Retina (tissue), 1 donor: ENCODE measurements around the gene CISD1.

Source experiments
- DNase-seq: peaks from one replicate; pipeline ENCODE4 v3.0.0-alpha.2; 2016

Gene CISD1

DNA sequence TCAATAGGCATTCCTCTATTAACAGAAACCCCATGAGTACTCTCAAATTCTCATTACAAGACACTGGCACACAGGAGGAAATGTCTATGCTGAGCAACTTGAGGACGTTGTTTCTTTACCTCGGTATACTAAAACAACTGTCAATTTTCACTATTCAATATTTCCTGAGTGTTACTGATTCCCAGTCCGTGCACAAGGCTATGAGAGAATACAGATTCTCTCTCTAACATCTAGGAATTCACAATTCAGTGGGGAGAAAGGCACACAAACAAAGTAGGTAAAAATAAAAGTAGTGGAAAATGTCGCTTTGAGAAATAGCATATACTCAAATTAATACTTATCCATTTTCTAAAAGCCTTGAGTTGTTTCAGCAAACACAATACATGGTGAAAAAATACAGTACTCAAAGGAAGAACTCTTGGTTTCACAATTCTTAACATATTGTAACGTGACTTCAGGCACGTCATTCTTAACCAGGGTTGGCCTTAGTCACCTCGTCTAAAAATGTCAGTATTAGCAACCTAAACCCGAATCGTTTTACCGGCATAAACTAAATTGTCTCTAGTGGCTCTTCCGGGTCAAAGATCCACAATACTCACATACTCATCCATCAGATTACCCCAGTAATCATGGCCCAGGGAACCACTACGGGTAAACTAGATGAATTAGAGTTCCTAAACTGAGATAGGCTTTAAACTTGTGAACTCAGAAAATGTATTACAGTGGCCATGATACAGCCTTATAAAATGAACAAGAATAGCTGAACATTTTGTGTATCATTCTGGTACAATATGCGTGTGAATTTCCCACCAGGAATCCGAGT lies 2.7 kb upstream of the CISD1 start:
- DNase-seq, result peak; percentile 32

DNA sequence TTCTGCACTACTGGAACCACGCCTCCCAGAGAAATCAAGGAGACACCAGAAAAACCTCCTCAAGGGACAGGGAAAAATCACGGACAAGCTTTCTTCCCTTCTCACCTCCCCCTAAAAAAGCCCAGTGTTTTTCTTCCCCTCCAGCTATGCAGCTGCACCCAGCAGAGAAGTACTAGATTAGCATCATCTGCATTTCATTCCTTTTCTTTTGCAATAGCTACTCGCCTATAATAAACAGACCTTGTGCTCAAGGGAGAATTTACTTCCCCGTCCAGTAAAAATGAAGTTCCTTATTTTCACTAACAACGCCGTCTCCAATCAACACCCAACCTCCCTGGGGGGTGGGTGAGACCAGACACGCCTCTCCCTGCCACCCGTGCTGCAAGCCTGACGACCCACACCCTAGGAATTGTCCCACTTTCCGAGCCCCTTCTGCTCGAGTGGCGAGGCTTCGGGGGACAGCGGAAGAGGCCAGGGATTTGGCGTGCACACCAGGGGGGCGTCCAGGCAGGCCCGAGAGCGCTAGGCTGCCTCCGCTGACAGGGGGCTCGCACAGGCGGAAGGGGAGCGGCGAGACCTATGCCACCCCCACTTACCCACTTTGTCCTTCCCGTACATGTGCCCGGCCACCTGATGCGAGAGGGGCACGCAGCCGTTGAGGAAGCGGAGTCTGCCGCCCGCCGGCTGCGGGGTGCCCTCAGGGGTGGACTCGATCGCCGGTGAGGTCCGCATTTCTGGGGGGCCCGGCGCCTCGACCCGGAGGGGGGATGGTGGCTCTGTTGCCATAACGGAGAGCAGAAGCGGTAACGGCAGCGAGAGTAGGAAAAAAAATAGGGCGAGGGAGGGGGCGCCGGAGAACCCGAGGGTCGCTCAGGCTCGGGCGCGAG lies 1.9 kb upstream of the CISD1 start:
- DNase-seq, result peak; percentile 84

DNA sequence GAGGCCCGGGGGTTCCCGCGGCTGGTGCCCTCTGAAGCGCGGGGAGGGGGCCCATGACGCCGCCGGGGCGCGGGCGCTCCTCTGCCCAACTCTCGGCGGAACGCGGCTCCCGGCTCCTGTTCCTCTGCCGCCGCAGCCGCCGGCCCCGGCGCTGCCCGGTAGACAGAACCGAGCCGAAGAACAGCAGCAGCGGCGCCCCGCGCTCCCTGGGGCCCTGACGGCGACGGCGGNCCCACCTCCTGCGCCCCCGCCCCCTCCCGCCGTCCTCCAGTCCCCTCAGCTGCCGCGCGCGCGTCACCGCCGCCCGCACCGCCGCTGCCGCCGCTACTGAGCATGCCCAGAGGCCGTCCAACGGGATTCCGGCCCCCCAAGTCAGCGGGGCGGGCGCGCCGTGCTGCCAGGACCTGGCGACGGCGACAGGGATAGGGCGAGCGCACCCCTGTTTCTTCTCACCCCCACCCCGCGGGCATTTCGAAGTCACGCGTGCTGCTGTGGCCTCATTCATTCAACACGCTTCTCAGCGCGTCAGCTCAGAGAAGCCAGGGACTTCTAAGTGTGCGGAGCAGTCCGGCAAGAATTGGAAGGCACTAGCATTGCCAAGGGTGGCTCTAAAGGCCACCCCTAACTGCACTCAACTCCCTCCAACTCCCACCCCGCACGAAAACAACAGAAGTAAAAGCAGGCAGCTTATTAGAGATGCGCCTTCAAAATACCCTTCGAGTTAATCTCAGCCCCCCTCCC lies 1.1 kb upstream of the CISD1 start, which contains the start of gene IPMK:
IPMK (minus strand) TSS at position 182 of the 741 bp plus-strand sequence. CDS start 283 bp downstream, outside the sequence.
- DNase-seq, result peak; percentile 93

DNA sequence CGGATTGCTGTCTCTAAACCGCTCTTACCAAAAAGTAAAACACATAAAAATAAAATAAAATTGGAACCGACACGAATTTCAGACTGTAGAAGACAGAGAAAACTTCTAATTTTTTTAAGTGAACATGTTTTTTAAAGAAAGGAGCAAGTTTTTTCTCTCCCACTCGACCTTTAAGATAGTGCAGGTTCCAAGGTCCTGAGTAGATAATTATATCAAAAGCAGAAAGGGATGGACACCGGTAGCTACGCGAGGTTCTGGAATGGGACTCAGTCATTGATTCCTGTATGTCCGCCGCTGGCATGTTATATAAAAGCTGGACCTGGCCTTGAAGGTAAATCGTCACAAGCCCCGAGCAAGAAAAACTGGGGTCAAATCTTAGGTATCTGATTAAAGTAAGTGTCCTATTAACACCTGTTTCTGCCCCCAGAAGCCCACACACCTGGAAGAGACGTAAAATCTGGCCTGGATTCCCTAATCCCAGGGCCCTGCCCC lies 462 bp upstream of the CISD1 start:
- DNase-seq, result no peak

DNA sequence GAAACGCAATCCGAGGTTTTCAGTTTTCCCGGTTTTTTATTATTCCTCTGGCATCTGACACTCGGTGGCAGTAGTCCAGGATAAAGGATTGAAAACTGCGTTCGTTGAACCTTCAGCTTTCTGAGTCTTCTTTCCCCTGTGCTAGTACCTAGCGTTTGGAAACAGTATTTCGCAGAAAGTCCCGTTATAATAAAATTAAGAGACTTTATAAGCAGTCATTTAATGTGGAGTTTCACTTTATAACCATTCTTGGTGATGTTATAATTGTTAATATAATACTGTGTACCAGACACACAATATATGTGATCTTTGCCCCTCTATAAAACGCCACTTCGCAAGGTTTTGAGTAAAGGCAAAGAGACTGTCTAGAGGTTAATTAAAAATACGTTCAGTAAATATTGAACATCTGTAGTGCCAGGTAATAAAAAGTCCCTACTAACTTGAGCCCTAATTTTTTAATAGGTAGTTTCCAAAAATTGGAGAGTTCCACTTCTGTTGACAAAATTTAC lies 874 bp downstream of the CISD1 start:
- DNase-seq, result no peak

DNA sequence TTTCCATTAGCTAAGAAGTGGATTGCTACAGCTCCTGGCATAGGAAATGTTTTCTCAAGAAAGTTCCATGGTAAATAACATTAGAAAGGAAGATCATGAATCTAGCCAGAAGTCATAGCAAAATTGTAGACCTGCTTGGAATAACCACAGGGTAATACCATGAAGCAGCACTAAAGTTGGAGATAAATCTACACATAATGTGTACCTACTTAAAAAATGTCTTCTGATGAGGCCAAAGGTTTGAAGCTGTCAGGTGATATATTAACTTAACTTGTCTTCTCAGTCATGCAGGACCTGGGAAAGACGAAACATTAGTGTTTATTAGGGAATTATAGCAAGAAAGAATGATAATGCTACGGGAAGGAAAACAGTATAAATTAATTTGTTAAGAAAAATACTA lies 6.3 kb downstream of the CISD1 start:
- DNase-seq, result no peak

DNA sequence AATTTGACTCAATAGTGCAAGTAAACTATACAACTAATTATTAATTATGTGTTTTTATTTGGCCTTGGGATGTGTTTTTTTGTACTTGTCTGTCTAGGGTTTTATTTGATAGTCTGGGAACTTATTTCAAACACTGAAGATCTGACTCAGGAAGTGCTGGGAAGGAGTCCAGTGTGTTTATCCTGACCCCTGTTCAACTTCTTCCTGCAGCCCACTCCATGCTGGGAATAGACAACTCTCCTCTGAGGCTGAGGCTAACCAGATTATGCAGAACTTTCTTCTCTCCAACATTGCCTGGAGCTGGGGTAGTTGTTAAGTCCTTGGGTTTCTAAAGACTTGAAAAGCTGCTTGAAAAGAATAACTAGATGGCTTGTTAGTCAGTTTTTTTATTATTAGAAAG lies 6.9 kb downstream of the CISD1 start:
- no peak for DNase-seq

DNA sequence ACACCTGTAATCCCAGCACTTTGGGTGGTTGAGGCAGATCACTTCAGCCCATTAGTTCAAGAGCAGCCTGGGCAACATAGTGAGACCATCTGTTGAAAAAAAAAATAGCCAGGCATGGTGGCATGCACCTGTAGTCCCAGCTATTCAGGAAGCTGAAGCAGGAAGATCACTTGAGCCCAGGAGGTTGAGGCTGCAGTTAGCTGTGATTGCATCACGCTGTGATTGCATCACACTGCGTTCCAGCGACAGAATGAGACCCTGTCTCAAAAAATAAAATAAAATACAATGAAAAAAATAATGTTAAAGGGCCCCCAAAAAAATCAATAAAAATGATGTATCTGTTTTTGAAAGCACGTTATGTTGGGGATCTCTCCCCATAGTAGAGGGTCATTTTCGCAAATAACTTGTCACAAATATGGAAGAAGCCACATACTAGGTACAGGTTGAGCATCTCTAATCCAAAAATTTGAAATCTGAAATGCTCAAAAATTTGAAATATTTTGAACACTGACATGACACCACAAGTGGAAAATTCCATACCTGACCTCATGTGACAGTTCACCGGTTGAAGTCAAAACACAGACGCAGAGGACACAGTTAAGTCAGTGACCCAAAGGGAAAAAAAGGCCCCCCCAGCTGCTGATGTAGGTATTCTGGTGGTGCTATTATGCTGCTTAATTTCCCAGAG lies 9.5 kb downstream of the CISD1 start:
- DNase-seq, result no peak

DNA sequence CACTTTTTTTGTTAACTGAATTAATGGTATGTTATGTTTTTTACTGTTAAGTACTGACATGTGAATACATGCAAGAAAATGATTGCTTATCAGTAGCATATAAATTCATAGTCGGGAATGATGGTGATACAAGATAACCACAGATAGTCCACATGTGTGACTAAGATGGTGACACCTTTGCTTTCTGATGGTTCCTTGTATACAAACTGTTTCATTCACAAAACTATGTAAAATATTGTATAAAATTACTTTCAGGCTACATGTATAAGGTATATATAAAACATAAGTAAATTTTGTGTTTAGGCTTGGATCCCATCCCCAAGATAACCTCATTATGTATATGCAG lies 10.0 kb downstream of the CISD1 start:
- no peak for DNase-seq

DNA sequence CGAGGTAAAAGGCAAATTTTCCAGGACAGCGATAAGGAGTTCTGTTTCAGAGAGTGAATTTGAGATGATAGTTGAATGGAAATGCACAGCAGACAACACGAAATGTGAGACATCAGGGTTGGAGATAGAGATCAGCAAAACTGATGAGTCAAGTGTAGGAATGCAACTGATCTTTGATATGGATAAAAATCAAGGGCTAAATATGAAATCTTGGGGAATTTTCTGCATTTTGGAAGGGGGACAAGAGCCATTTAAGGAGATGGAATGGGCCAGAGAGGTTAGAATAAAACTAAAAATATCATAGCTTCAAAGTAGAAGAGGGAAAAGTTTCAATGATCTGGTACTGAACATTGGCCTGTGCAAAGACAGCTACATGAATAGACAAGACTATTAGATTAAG lies 11.5 kb downstream of the CISD1 start:
- no peak for DNase-seq

DNA sequence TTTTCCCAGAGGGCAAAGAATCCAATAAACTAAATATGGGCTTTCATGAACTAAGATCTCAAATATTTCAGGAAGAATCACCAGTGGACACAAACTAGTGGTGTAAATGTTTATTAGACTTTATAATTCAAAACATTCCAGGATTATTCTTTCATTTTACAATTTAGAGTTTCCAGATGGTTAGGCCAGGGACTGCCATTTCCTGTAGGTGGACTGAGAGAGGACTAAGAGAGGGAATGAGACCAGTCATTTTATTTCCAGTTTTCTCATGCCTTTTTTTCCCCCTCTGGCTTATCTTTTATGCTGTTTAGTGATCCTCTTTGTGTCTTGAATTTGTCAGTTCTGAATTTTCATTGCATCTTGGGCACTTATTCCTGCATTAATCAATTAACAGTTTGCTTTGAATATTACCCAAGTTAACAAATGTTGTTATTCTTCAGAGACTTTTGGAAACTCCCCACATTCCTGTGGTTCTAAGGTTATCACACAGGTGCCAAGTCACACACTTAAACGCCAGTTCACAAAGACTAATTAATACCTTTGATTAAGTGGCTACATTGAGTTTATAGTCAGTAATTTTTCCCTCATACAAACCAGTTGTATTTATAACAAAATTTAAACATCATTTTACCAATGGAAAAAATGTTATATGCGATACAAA lies 12.3 kb downstream of the CISD1 start:
- no peak for DNase-seq

DNA sequence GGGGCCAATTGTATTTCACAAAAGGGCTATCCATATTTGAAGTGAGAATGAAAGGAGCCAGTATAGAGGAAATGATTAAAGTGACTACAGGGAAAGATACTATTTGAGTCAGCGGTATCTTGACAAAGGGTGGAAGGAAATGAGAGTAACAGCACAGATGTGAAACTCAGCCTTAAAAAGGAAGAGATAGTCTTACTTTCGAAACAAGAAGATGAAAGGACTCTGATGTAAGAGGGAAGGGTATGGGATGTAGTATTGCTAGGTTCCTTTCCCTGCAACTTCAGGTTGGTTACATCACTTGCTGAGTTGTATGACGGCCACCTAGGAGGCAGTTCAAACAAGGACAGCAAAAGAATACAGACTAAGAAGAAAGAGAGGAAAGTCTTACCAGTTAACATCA lies 13.7 kb downstream of the CISD1 start:
- no peak for DNase-seq

DNA sequence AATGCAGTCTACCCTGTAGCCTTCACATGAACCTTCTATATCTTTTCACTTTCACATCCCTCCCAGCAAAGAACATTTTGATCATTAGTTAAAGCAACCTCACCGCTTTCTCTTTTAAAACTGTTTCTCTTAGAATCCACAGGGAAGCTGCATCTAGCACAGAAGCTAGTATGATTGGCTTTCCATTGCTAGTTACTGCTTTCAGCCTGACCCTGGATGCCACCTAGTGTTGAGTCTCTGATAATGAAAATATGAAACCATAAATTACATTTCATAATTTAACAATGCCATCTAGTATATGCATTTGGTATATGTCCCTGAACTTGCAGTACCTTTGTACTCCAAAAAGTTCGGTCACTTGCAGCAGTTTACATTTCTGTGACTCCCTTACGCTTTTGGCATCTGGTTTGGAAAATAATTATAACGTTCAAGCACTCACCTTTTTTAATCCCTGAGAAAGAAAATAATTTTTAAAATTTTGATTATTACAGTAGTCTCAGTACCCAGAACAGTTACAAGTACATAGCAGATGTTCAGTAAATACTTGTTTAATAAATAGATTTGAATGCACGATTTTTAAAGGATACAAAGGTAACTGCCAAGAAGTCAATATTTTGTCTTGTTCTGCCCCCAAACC lies 22.7 kb downstream of the CISD1 start:
- peak; percentile 22 for DNase-seq

DNA sequence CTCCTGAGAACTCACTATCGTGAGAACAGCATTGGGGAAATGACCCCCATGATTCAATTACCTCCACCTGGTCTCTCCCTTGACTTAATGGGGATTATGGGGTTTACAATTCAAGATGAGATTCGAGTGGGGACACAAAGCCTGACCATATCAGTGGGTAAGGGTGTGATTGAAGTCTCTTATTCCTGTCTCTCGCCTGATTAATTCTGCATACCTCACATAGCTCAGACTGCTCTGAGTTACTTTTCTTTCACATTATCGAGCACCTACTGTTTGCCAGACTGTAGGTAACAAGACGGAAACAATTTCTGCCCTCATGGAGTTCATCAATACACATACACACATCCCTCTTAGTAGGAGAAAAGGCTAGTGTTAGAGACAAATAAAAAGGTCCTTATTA lies 25.0 kb downstream of the CISD1 start:
- no peak for DNase-seq

DNA sequence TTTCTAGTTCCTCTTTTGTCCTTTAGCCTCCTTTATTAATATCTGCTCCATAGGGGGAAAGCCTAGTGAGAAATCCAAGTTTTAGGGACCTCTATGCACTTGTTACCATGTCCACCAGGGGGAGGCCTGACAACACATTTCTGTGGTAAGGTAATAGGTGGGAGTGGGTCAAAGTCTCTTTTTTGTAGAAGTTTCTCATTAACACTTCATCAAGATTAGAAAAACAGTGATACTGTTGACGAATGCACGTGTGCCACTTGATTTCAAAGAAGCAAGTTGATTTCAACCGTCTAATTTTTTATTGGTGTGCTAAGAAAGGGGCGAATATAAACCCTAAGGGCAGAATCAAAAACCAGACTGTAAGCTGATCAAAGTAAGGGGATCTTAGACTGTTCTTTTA lies 30.6 kb downstream of the CISD1 start:
- peak; percentile 34 for DNase-seq

DNA sequence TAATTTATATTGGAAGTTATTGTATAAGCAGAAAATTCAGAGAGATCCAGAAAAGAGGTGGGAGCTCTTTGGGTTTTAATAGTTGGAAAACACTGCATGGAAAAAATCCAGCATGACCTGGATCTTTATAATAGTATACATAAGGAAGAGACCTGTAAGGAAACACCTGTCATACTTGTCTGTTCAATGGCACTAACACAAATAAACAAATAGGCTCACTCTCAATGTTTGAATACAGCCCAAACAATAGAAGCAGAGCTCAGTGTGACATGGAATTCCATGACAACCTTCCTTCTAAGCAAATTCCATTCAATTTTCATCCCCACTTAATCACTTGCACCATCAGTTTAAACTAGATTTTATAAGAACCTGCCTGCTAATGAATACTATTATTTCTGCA lies 31.7 kb downstream of the CISD1 start:
- no peak for DNase-seq

DNA sequence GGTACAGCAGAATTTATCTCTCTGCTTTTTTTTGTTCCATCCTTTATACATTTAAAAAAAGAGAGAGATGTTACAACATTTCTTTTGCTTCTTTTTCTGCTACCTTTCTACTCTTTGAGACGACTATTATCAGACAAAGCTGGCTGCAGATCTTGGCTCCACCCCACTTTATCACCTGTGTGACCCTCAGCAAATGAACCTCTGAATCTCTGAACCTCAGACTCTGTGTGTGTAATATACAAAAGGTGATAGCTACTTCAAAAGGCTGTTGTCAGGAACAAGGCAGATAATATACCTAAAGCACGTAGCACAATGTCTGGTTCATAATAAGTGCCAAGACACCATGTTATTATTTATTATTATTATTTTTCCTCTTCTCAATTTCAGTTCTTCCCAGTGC lies 33.3 kb downstream of the CISD1 start:
- no peak for DNase-seq

DNA sequence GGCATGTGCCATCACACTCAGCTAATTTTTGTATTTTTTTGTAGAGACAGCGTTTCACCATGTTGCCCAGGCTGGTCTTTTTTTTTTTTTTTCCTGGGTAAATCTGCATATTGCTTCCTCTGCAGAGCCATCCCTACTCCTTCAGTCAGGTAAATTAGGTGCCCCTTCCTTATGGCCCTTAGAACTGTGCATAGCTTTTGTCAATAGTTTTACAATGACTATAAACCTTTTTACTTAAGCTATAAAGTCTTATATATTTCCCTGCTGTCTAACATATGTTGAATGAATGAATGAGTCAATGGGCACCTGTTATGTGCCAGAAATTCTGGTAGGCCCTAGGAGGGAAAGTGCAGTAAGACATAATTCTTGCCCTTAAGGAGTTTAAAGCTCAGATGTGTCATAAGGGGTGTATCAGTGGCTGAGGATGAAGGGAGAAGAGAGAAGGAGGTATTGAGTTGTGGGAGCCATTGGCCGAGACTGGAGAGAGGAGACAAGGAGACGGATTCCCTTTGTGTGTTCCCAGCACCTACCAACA lies 35.2 kb downstream of the CISD1 start:
- DNase-seq, result no peak

DNA sequence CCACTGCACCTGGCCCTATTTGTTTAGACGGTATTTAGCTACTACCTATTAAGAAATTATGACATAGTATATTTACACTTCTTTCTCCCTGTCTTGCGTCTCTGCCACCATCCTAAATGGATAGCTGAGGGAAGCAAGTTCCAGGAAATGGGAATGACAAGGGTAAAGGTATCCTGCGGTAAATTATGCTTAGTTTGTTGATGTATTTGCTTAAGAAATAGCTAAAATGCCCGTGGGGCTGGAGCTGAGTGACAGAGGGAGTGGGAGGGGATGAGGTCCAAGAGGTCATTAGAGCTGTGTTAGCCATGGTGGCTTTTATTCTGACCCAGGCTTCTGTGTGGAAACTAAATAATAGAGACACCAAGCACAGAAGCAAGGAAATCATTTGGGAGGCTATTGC lies 36.9 kb downstream of the CISD1 start:
- DNase-seq, result no peak

DNA sequence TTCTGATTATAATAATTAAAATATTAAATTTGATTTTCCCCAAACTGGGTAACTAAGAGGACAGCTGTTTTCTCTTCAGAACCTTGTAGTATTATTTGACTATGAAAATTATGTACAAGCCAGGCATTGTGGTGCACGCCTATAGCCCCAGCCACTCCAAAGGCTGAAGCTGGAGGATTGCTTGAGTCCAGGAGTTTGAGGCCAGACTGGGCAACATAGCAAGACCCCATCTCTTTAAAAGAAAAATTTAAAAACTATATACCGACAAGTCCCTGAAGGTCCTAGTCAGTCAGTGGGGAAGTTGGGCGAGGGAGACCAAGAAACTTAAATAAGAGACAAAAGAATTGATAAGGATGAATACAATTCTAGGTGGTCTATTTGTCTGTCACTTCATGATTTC lies 38.7 kb downstream of the CISD1 start:
- no peak for DNase-seq

DNA sequence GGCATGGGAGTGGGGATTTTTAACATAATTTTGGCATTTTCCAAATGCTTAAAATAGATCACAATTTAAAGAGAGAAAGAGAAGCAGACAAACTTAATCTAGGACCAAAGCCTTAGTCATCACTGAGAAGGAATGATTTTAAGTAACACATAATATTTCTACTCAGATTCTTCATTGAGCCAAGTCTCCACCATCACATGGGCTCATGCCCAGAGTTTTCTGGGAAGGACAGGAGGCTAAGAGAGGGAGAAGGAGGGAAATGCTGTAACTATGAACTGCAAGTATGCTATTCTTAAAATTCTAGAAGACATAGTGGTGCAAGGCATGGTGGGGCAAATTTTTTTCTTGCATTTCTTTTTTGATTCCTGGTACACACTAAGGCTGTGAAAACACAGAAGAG lies 42.1 kb downstream of the CISD1 start:
- DNase-seq, result no peak
